ENCODE data around the gene RUNX2. TPM values are rescaled to one million over a fixed set of nuclear protein-coding genes. Genes with fewer than 3 reads are reported as not detected.

The RUNX2 gene
- polyA plus RNA-seq, 1 donor from 2014 or later, result not detected

- Histone ChIP-seq H3K36me3 (ENCODE audit: insufficient read depth, low read length) (no peaks in the 10 kb centered on the region), H3K9me3 (ENCODE audit: low read length) (no peaks in the 10 kb centered on the region), H3K27ac (ENCODE audit: low read length) (no peak overlapping the region), H3F3A (ENCODE audit: insufficient read depth, low read length, poor library complexity, severe bottlenecking) (no peaks in the 10 kb centered on the region), H4K20me1 (ENCODE audit: insufficient read depth) (no peaks in the 10 kb centered on the region), H3K79me2 (replicated peaks; ENCODE audit: insufficient read depth, low read length) (no peaks in the 10 kb centered on the region), H3K27me3 (ENCODE audit: insufficient read depth, low read depth, low read length) (peaks cover 29% of the 10 kb centered on the region), H3K4me3 (ENCODE audit: low read length) (no peak overlapping the region), H3K9me2 (ENCODE audit: insufficient read depth, low read length) (no peaks in the 10 kb centered on the region), H2AFZ (ENCODE audit: low read depth, low read length) (no peak overlapping the region), H3K4me2 (ENCODE audit: low read length) (no peak overlapping the region), H3K9ac (ENCODE audit: low read length) (no peak overlapping the region)
- no peak for TF ChIP-seq CTCF (IDR thresholded peaks at IDR 0.05; ENCODE audit: poor library complexity, severe bottlenecking)
Measured at GRCh38 chr6:45661661-45662060, 333.5 kb downstream of the RUNX2 start.

- Histone ChIP-seq H4K20me1 (ENCODE audit: insufficient read depth) (no peaks in the 10 kb centered on the region), H3K79me2 (replicated peaks; ENCODE audit: insufficient read depth, low read length) (no peaks in the 10 kb centered on the region), H3K4me2 (ENCODE audit: low read length) (no peak overlapping the region), H3K27ac (ENCODE audit: low read length) (no peak overlapping the region), H3K27me3 (ENCODE audit: insufficient read depth, low read depth, low read length) (peaks cover 29% of the 10 kb centered on the region), H3K36me3 (ENCODE audit: insufficient read depth, low read length) (no peaks in the 10 kb centered on the region), H3F3A (ENCODE audit: insufficient read depth, low read length, poor library complexity, severe bottlenecking) (no peaks in the 10 kb centered on the region), H3K9me2 (ENCODE audit: insufficient read depth, low read length) (no peaks in the 10 kb centered on the region), H3K9me3 (ENCODE audit: low read length) (no peaks in the 10 kb centered on the region), H3K9ac (ENCODE audit: low read length) (no peak overlapping the region), H3K4me3 (ENCODE audit: low read length) (peak overlapping the region; percentile 61), H2AFZ (ENCODE audit: low read depth, low read length) (no peak overlapping the region)
- TF ChIP-seq CTCF (IDR thresholded peaks at IDR 0.05; ENCODE audit: poor library complexity, severe bottlenecking) (peak; percentile 28), EZH2 (IDR thresholded peaks at IDR 0.05; ENCODE audit: borderline replicate concordance, insufficient read depth, low read length, poor library complexity, severe bottlenecking) (no peak)
Measured at GRCh38 chr6:45663251-45664221, 335.4 kb downstream of the RUNX2 start.

GRCh38 chr6:45664707-45665106, 336.6 kb downstream of the RUNX2 start:
- Histone ChIP-seq H4K20me1 (ENCODE audit: insufficient read depth) (no peaks in the 10 kb centered on the region), H3K9me3 (ENCODE audit: low read length) (no peaks in the 10 kb centered on the region), H3K79me2 (replicated peaks; ENCODE audit: insufficient read depth, low read length) (no peaks in the 10 kb centered on the region), H3K4me3 (ENCODE audit: low read length) (no peak overlapping the region), H3K9ac (ENCODE audit: low read length) (no peak overlapping the region), H3K27ac (ENCODE audit: low read length) (no peak overlapping the region), H2AFZ (ENCODE audit: low read depth, low read length) (no peak overlapping the region), H3K9me2 (ENCODE audit: insufficient read depth, low read length) (no peaks in the 10 kb centered on the region), H3F3A (ENCODE audit: insufficient read depth, low read length, poor library complexity, severe bottlenecking) (no peaks in the 10 kb centered on the region), H3K36me3 (ENCODE audit: insufficient read depth, low read length) (no peaks in the 10 kb centered on the region), H3K27me3 (ENCODE audit: insufficient read depth, low read depth, low read length) (peaks cover 29% of the 10 kb centered on the region), H3K4me2 (ENCODE audit: low read length) (no peak overlapping the region)
- TF ChIP-seq CTCF (IDR thresholded peaks at IDR 0.05; ENCODE audit: poor library complexity, severe bottlenecking), result no peak
- no peak for TF ChIP-seq MXI1 (conservative IDR thresholded peaks at IDR 0.05; ENCODE audit: poor library complexity, severe bottlenecking)
- no peak for TF ChIP-seq POLR2AphosphoS5 (IDR thresholded peaks at IDR 0.05)
- no peak for TF ChIP-seq RAD21 (conservative IDR thresholded peaks at IDR 0.05)
- TF ChIP-seq SMC3 (conservative IDR thresholded peaks at IDR 0.05; ENCODE audit: poor library complexity), result no peak
- TF ChIP-seq REST (IDR thresholded peaks at IDR 0.05; ENCODE audit: borderline replicate concordance), result no peak
- no peak for TF ChIP-seq EP300 (conservative IDR thresholded peaks at IDR 0.05; ENCODE audit: poor library complexity, severe bottlenecking)
- no peak for TF ChIP-seq EZH2 (IDR thresholded peaks at IDR 0.05; ENCODE audit: borderline replicate concordance, insufficient read depth, low read length, poor library complexity, severe bottlenecking)
- TF ChIP-seq TAF1 (IDR thresholded peaks at IDR 0.05; ENCODE audit: low read depth), result no peak
